IPS DF 4.7 (cell line): ENCODE measurements around the gene PSMF1.
"Not testable (repeated sequence)": the region's sequence is repeated elsewhere in the genome, so short reads cannot be mapped to it uniquely, and the experiment has no call there.

Source experiments
- DNase-seq: peaks from one replicate; pipeline ENCODE4 v3.0.0-alpha.2; 2013; ENCODE audit warnings: low spot score; ENCODE audit errors: extremely low read depth

Gene PSMF1

DNA sequence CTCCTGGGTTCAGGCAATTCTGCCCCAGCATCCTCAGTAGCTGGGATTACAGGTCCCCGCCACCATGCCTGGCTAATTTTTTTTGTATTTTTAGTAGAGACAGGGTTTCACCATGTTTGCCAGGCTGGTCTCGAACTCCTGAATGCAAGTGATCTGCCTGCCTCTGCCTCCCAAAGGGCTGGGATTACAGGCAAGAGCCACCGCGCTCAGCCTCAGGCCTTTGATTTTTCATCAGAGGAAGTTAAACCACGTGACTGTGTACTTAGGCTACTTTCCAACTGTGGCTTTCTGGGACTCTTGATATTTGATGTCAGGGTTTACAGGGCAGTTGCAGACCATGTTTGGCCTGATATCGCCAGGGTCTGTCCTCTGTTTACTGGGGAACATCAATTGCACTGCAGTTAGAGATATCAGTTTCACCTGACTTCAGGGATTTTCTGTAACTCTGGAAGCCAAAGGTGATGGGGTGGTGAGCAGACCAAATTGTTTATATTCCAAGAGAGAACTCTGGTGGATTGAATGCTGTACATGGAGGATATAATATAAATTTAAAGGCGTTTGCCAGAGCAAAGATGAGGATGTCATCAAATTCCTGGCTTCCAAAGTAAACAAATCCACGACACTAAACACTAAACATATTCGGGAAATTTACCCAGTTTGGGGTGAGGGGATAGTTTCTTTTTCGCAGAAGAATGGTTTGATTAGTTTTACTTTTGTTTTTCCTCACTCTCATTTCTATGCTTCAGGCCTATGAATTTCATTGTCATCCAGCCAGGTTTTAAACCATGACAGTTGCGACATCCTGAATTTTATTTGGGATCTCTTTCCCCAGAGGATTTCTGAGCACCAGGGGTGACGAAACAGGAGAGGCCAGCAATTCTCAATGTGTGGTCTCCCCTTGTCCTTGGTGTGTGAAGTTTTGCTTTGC lies 4.2 kb downstream of the PSMF1 start:
- DNase-seq = no peak

DNA sequence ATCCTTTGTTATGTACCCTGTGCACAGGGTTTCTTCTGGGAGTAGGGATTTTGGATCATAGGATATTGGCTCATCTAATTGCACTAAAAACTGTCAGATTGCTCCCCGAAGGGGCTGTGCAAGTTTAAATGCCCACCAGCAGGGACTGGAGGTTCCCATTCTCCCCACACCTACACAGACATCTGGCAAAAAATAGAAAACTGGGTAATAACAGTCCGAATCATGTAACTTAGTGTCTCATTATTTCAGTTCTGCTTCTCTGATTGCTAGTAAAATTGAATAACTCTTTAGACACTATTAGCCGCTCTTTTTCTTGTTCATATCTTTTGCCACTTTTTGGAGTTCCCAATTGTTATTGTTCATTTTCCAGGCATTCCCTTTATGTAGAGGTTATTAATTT lies 5.3 kb downstream of the PSMF1 start:
- no peak for DNase-seq

DNA sequence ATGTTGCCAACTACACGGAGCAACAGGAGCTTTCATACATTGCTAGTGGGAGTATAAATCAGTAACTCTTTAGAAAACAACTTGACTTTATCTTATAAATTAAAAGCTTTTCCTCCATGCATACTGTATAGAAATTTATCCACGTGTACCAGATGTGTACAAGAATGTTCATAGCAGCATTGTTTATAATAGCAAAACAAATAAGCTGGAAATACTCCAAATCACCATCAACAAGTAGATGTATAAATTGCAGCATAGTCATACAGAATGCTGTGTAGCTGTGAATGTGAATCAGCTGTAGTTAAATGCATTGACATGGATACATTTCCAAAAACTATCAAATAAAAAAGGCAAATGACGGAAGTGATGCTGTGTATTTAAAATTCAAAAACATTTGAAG lies 6.0 kb downstream of the PSMF1 start:
- no peak for DNase-seq

GRCh38 chr20:1125277-1125676 lies 6.9 kb downstream of the PSMF1 start:
- DNase-seq = no peak

- no peak for DNase-seq
Measured at GRCh38 chr20:1127840-1128239, 9.4 kb downstream of the PSMF1 start.

- no peak for DNase-seq
Measured at GRCh38 chr20:1130058-1130694, 11.8 kb downstream of the PSMF1 start.

GRCh38 chr20:1130847-1131246 lies 12.4 kb downstream of the PSMF1 start:
- no peak for DNase-seq

DNA sequence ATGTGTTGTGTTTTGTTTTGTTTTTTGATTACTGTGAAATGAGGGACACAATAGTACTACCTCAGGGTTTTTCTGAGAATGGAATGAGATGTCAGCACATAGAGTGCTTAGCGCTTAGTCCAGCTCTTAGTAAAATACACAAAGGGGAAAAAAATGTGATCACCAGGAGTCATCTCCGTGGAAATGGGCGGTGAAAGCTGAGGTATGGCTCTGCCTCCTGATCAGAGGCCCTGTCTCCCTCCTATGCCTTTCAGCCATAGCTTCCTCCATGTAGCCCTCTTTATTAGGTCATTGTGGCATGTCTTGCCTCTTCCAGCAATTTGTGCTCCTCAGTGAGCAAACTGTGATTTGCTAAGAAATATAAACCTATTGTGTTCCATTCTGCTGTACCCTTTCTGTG lies 13.0 kb downstream of the PSMF1 start:
- no peak for DNase-seq

GRCh38 chr20:1134355-1134754 lies 16.0 kb downstream of the PSMF1 start:
- DNase-seq = no peak

- no peak for DNase-seq
Measured at GRCh38 chr20:1134836-1135235, 16.4 kb downstream of the PSMF1 start.

GRCh38 chr20:1137236-1137635 lies 18.8 kb downstream of the PSMF1 start:
- DNase-seq = no peak

- no peak for DNase-seq
Measured at GRCh38 chr20:1144401-1145172, 26.2 kb downstream of the PSMF1 start.

GRCh38 chr20:1146957-1147356 lies 28.6 kb downstream of the PSMF1 start:
- no peak for DNase-seq

DNA sequence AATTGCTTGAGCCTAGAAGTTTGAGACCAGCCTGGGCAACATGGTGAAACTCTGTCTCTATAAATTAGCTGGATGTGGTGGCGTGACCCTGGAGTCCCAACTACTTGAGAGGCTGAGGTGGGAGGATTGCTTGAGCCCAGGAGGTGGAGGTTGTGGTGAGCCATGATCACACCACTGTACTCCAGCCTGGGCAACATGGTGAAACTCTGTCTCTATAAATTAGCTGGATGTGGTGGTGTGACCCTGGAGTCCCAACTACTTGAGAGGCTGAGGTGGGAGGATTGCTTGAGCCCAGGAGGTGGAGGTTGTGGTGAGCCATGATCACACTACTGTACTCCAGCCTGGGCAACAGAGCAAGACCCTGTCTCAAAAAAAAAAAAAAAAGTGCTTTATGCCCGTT lies 31.4 kb downstream of the PSMF1 start:
- not testable (repeated sequence) for DNase-seq

DNA sequence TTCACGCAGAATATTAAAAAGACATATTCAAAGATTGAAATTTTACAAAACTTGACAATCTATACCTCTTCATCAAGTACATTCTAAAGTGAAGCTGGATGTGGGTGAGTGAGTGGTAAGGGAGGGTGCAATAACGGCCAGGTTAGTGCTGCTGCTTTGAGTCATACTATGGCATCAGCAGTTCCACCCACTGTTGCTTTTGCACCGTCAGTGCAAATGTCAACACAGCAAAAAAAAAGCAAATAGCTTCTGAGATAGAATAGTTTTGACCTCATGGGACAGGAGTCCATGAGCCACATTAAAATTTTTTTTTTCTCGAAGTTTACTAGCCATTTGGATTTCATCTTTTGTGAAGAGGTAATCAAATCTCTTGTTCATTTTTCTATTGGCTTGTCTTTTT lies 31.8 kb downstream of the PSMF1 start:
- DNase-seq = no peak

- DNase-seq = no peak
Measured at GRCh38 chr20:1150968-1151367, 32.6 kb downstream of the PSMF1 start.

GRCh38 chr20:1154226-1154625 lies 35.8 kb downstream of the PSMF1 start:
- DNase-seq = no peak

DNA sequence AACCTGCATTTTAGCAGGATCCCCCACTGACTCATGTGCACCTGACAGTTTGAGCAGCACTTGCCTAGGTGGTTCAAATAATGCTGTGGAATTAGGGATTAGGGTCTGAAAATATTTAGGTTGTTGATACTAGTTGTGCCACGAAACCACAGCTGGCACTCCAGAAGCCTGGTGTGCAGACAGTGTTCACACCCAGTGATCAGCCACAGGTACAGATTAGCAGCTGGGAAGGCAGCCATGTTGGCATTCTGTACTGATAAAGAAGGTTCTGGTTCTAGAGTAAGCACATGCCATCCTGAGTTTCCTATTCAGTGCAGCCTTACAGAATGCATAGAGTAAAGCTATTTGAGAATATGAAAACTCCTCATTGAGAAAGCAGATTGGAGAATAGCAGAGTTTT lies 36.3 kb downstream of the PSMF1 start:
- DNase-seq = no peak

- no peak for DNase-seq
Measured at GRCh38 chr20:1155342-1155741, 36.9 kb downstream of the PSMF1 start.

- DNase-seq = no peak
Measured at GRCh38 chr20:1160496-1160895, 42.1 kb downstream of the PSMF1 start.

- DNase-seq = no peak
Measured at GRCh38 chr20:1160991-1161390, 42.6 kb downstream of the PSMF1 start.

- DNase-seq = no peak
Measured at GRCh38 chr20:1163105-1163504, 44.7 kb downstream of the PSMF1 start.
